ENCODE data around the gene B3GNT5. TPM values are rescaled to one million over a fixed set of nuclear protein-coding genes. Genes with fewer than 3 reads are reported as not detected.

The B3GNT5 gene
- total RNA-seq, 1 experiment from 2014 or later: 22.8 TPM

DNA sequence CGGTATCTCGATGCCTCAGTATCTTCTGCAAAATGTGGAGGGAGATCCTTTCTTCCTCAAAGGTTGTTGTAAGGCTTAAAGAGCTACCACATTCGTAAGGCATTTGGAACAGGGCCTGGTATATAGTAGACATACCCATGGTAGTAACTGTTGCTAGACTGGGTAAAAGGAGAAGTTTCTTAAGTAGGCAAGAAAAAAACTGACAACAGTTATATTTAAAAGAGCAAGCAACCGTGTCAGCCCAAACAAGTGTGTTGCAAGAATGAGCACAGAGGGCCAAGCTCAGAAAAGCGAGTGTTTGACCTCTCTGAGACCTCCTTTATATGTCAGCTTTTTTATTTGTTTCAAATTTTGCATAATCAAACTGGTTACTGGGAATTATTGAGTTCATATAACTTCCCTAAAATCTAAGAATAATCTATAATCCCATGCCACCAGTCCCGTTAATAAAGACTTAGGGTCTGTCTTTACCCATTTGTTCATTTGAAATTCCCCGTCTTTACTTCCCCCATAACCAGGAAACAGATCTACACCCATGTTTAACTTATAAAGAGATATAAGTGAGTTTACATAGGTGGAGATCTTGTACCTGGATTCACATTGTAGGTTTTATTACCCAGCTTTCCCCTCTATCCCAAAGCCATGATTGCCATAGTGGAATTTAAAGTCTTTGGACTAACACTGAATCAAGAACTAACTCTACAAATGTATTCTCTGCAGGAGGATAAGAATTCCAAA lies 7.3 kb downstream of the B3GNT5 start:
- Histone ChIP-seq H3K36me3 (ENCODE audit: control insufficient read depth, insufficient read depth, low read length) (no peaks in the 10 kb centered on the region), H3K9me3 (ENCODE audit: control insufficient read depth, insufficient read depth, low read depth, low read length) (no peaks in the 10 kb centered on the region), H3K27ac (ENCODE audit: low read length) (no peak overlapping the region), H3K4me1 (ENCODE audit: control insufficient read depth, insufficient read depth, low read length) (peaks cover 45% of the 10 kb centered on the region), H3K4me3 (ENCODE audit: low read depth in 2 of 2, low read length in 2 of 2) (no peak overlapping the region), H3K27me3 (ENCODE audit: control insufficient read depth, insufficient read depth, low read length) (no peaks in the 10 kb centered on the region)
- BruUV-seq (replicated peaks): no TSS peak
- intact Hi-C loops (cut with micrococcal nuclease; ENCODE audit: unreplicated experiment): no loop called here
- CTCF ChIA-PET: no interaction called here
- in situ Hi-C loops (cut with HindIII; ENCODE audit: low pct_unique_long_range_greater_than_20kb, low sequenced_read_pairs): no loop called here
- TF ChIP-seq CTCF (IDR thresholded peaks at IDR 0.05) (no peak), SIN3A (IDR thresholded peaks at IDR 0.05; ENCODE audit: borderline replicate concordance, insufficient read depth, low read depth, low read length) (no peak), TCF7L2 (IDR thresholded peaks at IDR 0.05; ENCODE audit: low read depth, low read length) (no peak), POLR2AphosphoS5 (IDR thresholded peaks at IDR 0.05; ENCODE audit: low read depth, low read length) (no peak)
- TF ChIP-seq, protein P1, sequence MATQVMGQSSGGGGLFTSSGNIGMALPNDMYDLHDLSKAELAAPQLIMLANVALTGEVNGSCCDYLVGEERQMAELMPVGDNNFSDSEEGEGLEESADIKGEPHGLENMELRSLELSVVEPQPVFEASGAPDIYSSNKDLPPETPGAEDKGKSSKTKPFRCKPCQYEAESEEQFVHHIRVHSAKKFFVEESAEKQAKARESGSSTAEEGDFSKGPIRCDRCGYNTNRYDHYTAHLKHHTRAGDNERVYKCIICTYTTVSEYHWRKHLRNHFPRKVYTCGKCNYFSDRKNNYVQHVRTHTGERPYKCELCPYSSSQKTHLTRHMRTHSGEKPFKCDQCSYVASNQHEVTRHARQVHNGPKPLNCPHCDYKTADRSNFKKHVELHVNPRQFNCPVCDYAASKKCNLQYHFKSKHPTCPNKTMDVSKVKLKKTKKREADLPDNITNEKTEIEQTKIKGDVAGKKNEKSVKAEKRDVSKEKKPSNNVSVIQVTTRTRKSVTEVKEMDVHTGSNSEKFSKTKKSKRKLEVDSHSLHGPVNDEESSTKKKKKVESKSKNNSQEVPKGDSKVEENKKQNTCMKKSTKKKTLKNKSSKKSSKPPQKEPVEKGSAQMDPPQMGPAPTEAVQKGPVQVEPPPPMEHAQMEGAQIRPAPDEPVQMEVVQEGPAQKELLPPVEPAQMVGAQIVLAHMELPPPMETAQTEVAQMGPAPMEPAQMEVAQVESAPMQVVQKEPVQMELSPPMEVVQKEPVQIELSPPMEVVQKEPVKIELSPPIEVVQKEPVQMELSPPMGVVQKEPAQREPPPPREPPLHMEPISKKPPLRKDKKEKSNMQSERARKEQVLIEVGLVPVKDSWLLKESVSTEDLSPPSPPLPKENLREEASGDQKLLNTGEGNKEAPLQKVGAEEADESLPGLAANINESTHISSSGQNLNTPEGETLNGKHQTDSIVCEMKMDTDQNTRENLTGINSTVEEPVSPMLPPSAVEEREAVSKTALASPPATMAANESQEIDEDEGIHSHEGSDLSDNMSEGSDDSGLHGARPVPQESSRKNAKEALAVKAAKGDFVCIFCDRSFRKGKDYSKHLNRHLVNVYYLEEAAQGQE (IDR thresholded peaks at IDR 0.05; ENCODE audit: insufficient read depth in 1 of 2, low read depth in 2 of 2, low read length in 1 of 2): no peak
- POLR2A ChIA-PET: no interaction called here
- DNase-seq (ENCODE audit: low read depth, low spot score): no peak
- ATAC-seq: no peak

DNA sequence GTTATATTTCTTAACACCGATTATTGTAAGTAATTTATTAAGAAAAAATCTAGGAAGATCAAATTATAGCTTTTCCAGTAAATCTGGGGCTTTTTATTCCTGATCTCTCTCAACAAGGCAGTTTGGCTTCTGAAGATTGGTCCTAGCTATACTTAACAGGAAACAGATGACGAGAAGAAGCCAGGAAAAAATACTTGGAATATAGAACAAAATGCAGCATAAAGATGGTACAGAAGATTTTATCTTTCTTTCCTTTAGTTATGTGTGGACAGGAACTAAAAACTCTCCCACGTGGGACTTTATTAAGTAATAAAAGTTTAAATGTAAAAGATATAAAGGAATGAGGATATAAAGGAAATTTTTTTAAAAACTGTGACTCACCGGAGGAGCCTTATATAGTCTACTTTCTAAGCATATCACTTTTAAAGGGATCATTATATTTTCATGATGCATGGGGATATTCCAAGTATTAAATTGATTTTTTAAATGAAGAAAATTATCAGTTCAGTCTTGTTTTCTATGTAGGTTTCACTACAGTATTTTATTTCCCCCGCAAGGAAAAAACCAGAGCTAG lies 8.2 kb downstream of the B3GNT5 start:
- in situ Hi-C loops (cut with HindIII; ENCODE audit: low pct_unique_long_range_greater_than_20kb, low sequenced_read_pairs) (no loop called here), intact Hi-C loops (cut with micrococcal nuclease; ENCODE audit: unreplicated experiment) (no loop called here)
- no peaks in the 10 kb centered on the region for H3K36me3 ChIP-seq (ENCODE audit: control insufficient read depth, insufficient read depth, low read length)
- ATAC-seq: no peak
- no peak overlapping the region for H3K27ac ChIP-seq (ENCODE audit: low read length)
- no peak for DNase-seq (ENCODE audit: low read depth, low spot score)
- peaks cover 46% of the 10 kb centered on the region for H3K4me1 ChIP-seq (ENCODE audit: control insufficient read depth, insufficient read depth, low read length)
- TF ChIP-seq CTCF (IDR thresholded peaks at IDR 0.05) (no peak), SIN3A (IDR thresholded peaks at IDR 0.05; ENCODE audit: borderline replicate concordance, insufficient read depth, low read depth, low read length) (no peak)
- TF ChIP-seq, protein P1 (IDR thresholded peaks at IDR 0.05; ENCODE audit: insufficient read depth in 1 of 2, low read depth in 2 of 2, low read length in 1 of 2): no peak
- CTCF ChIA-PET: no interaction called here
- H3K4me3 ChIP-seq (ENCODE audit: low read depth in 2 of 2, low read length in 2 of 2): no peak overlapping the region
- no TSS peak for BruUV-seq (replicated peaks)
- no peaks in the 10 kb centered on the region for H3K9me3 ChIP-seq (ENCODE audit: control insufficient read depth, insufficient read depth, low read depth, low read length)
- no peaks in the 10 kb centered on the region for H3K27me3 ChIP-seq (ENCODE audit: control insufficient read depth, insufficient read depth, low read length)
- POLR2A ChIA-PET: interaction anchor here (0.6 kb wide), 1 partner anchor 1173 kb away, joined by 10 read pairs; no protein-coding TSS in a partner anchor

Data from Panc1 (cell line).